ENCODE measurements around the gene DYNLT3. TPM values are rescaled to one million over a fixed set of nuclear protein-coding genes. Genes with fewer than 3 reads are reported as not detected.
A peak's percentile ranks its signal among the peaks of the same experiment; 100 is the strongest.

The DYNLT3 gene
- polyA plus RNA-seq, 2 of the 4 experiments (the other 2 are of a cell fraction) = 26.8 to 27.3 TPM

DNA sequence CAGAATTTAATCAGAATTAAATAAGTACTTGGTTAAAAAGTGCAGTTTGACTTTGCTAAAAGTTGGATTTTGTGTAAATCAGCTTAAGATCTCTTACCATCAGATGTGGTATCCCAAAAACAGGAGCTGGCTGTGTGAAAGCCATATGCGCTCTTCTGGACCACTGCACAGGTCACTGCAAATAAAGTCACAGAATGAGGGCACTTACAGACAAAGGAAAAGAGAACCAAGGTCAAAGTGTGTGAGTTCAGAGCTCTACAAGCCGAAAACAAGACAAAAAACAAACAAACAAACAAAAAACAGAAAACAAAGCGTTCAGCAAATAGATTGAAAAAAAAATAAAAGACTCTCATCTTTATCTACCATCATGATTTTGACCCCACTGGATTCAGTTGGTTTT is 6.4 kb downstream of the DYNLT3 start:
- Histone ChIP-seq H3K4me2 (no peak overlapping the region), H3K9me3 (no peaks in the 10 kb centered on the region), H3K4me1 (no peaks in the 10 kb centered on the region), H3K4me3 (no peak overlapping the region), H3K27ac (no peak overlapping the region)
- WGBS (ENCODE audit: missing lambda C conversion rate) = 86% methylated on average over 3 of the region's 3 CpGs
- CTCF ChIA-PET = no interaction called here
- ATAC-seq (no peak), FAIRE-seq (no peak), DNase-seq (ENCODE audit: low read depth in 1 of 2, low spot score in 1 of 2) (no peak)
- POLR2A ChIA-PET = no interaction called here
- TF ChIP-seq MAZ (IDR thresholded peaks at IDR 0.05; ENCODE audit: borderline replicate concordance, low read depth, low read length) (no peak), HOXA7 (CRISPR knock-in tag; IDR thresholded peaks at IDR 0.05) (no peak), TP53 (CRISPR knock-in tag; IDR thresholded peaks at IDR 0.05) (no peak), RFX5 (IDR thresholded peaks at IDR 0.05) (no peak), EHMT2 (IDR thresholded peaks at IDR 0.05; ENCODE audit: low read depth) (no peak), ZC3H11A (IDR thresholded peaks at IDR 0.05) (no peak), MAFK (IDR thresholded peaks at IDR 0.05; ENCODE audit: partially characterized antibody) (no peak), POLR2AphosphoS2 (conservative IDR thresholded peaks at IDR 0.05; ENCODE audit: low read length) (no peak), HEYL (CRISPR knock-in tag; IDR thresholded peaks at IDR 0.05) (no peak), FOSL2 (IDR thresholded peaks at IDR 0.05) (no peak), FOSL2 (CRISPR knock-in tag; IDR thresholded peaks at IDR 0.05) (no peak), NFE2L2 (conservative IDR thresholded peaks at IDR 0.05; ENCODE audit: low read length) (no peak), HDAC2 (IDR thresholded peaks at IDR 0.05) (no peak), NR3C1 (IDR thresholded peaks at IDR 0.05) (no peak), ZSCAN20 (CRISPR knock-in tag; IDR thresholded peaks at IDR 0.05) (no peak), HOXB13 (CRISPR knock-in tag; IDR thresholded peaks at IDR 0.05; ENCODE audit: low read depth) (no peak), JUN (IDR thresholded peaks at IDR 0.05) (no peak)
- TF ChIP-seq, protein P1, sequence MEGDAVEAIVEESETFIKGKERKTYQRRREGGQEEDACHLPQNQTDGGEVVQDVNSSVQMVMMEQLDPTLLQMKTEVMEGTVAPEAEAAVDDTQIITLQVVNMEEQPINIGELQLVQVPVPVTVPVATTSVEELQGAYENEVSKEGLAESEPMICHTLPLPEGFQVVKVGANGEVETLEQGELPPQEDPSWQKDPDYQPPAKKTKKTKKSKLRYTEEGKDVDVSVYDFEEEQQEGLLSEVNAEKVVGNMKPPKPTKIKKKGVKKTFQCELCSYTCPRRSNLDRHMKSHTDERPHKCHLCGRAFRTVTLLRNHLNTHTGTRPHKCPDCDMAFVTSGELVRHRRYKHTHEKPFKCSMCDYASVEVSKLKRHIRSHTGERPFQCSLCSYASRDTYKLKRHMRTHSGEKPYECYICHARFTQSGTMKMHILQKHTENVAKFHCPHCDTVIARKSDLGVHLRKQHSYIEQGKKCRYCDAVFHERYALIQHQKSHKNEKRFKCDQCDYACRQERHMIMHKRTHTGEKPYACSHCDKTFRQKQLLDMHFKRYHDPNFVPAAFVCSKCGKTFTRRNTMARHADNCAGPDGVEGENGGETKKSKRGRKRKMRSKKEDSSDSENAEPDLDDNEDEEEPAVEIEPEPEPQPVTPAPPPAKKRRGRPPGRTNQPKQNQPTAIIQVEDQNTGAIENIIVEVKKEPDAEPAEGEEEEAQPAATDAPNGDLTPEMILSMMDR (IDR thresholded peaks at IDR 0.05) = no peak
- TF ChIP-seq, protein P2, sequence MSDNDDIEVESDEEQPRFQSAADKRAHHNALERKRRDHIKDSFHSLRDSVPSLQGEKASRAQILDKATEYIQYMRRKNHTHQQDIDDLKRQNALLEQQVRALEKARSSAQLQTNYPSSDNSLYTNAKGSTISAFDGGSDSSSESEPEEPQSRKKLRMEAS (IDR thresholded peaks at IDR 0.05) = no peak
- TF ChIP-seq, protein P3, sequence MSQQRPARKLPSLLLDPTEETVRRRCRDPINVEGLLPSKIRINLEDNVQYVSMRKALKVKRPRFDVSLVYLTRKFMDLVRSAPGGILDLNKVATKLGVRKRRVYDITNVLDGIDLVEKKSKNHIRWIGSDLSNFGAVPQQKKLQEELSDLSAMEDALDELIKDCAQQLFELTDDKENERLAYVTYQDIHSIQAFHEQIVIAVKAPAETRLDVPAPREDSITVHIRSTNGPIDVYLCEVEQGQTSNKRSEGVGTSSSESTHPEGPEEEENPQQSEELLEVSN (IDR thresholded peaks at IDR 0.05; ENCODE audit: borderline replicate concordance, low read depth) = no peak

DNA sequence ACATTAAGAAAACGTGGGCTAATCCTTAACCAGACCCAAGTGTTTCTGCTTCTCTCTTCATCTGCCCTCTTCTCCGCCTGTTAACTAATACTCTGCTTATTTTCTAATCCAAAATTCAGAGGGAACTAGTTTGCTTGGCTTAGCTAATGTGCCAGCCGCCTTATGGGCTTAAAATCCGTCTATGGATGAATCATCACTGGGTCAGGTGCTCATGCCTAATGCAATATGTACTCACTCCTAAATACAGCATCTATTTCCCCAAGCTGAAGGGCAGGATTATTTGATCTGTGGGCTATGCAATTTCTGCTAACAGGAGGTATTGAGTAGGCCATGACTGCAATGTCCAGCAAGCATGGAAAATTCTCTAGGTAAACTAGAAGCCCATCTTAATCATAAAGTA is 12.4 kb downstream of the DYNLT3 start:
- 61% methylated on average over 4 of the region's 4 CpGs for WGBS (ENCODE audit: missing lambda C conversion rate)
- no peaks in the 10 kb centered on the region for H3K4me1 ChIP-seq

DNA sequence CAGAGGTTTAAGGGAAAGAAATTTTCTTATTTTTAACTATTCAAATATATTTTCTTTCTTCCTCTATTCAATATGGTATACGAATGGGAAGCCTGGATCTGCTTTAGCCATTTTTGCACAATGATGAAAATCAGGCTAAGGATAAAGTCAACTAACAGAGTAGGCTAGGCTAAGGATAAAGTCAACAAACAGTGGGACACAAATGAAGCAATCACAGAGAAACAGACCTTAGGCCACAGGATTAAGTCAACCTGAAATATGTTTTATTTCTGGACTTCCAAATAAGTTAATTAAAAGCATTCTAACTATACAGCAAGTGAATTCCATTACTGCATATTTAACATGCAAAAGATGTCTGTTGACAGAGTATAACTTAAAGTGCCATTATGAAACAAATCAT is 17.0 kb downstream of the DYNLT3 start:
- FAIRE-seq (peak; percentile 67), ATAC-seq (no peak), DNase-seq (ENCODE audit: low read depth in 1 of 2, low spot score in 1 of 2) (no peak)
- H3K9me3 ChIP-seq = no peaks in the 10 kb centered on the region
- no peak overlapping the region for H3K4me3 ChIP-seq
- POLR2A ChIA-PET = no interaction called here
- TF ChIP-seq PHF8 (IDR thresholded peaks at IDR 0.05; ENCODE audit: borderline replicate concordance, low read depth) = no peak
- TF ChIP-seq POLR2A (IDR thresholded peaks at IDR 0.05; ENCODE audit: low read length) = no peak
- TF ChIP-seq, protein P4, sequence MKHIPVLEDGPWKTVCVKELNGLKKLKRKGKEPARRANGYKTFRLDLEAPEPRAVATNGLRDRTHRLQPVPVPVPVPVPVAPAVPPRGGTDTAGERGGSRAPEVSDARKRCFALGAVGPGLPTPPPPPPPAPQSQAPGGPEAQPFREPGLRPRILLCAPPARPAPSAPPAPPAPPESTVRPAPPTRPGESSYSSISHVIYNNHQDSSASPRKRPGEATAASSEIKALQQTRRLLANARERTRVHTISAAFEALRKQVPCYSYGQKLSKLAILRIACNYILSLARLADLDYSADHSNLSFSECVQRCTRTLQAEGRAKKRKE (CRISPR knock-in tag; IDR thresholded peaks at IDR 0.05; ENCODE audit: low read depth) = no peak
- no peak for TF ChIP-seq CHD2 (IDR thresholded peaks at IDR 0.05; ENCODE audit: low read length, partially characterized antibody)
- TF ChIP-seq HOXB5 (CRISPR knock-in tag; IDR thresholded peaks at IDR 0.05) = no peak
- no peak for TF ChIP-seq KDM5A (IDR thresholded peaks at IDR 0.05)
- TF ChIP-seq HOXB13 (CRISPR knock-in tag; IDR thresholded peaks at IDR 0.05; ENCODE audit: low read depth) = no peak
- no peak for TF ChIP-seq EHF (CRISPR knock-in tag; IDR thresholded peaks at IDR 0.05)
- TF ChIP-seq RNF2 (IDR thresholded peaks at IDR 0.05; ENCODE audit: borderline replicate concordance, low read depth) = no peak
- no peak for TF ChIP-seq ESRRA (IDR thresholded peaks at IDR 0.05; ENCODE audit: borderline replicate concordance, low read length)
- no peak for TF ChIP-seq ZC3H11A (IDR thresholded peaks at IDR 0.05)
- TF ChIP-seq ZFP36 (IDR thresholded peaks at IDR 0.05; ENCODE audit: borderline replicate concordance, partially characterized antibody) = no peak
- no peak for TF ChIP-seq KDM1A (IDR thresholded peaks at IDR 0.05; ENCODE audit: low read depth)
- TF ChIP-seq MYC (IDR thresholded peaks at IDR 0.05; ENCODE audit: borderline replicate concordance, low read length) = no peak
- CTCF ChIA-PET = no interaction called here
- no peaks in the 10 kb centered on the region for H3K4me1 ChIP-seq
- 42% methylated on average over 1 of the region's 1 CpG for WGBS (ENCODE audit: missing lambda C conversion rate)
- no peak overlapping the region for H3K4me2 ChIP-seq
- no peak overlapping the region for H3K27ac ChIP-seq

More for the DNA sequence above, 12.4 kb downstream of the DYNLT3 start:
- Histone ChIP-seq H3K4me2 (no peak overlapping the region), H3K9me3 (no peaks in the 10 kb centered on the region), H3K4me3 (no peak overlapping the region), H3K27ac (no peak overlapping the region)
- DNase-seq (ENCODE audit: low read depth in 1 of 2, low spot score in 1 of 2) (no peak), FAIRE-seq (no peak), ATAC-seq (no peak)
- ChIA-PET POLR2A (no interaction called here), CTCF (interaction anchor here (1.1 kb wide), 1 partner anchor 10 kb away, joined by 3 read pairs; no protein-coding TSS in a partner anchor)
- TF ChIP-seq GATA3 (IDR thresholded peaks at IDR 0.05; ENCODE audit: borderline replicate concordance) (no peak), CHD2 (IDR thresholded peaks at IDR 0.05; ENCODE audit: low read length, partially characterized antibody) (no peak), TFCP2L1 (CRISPR knock-in tag; IDR thresholded peaks at IDR 0.05) (no peak), HOXA7 (CRISPR knock-in tag; IDR thresholded peaks at IDR 0.05) (no peak)
